T-helper 1 cell treated with Interleukin-12 subunit alpha and Interleukin-12 subunit beta and Interleukin-4 antibody, amounts not matched to agents 30 ng/mL and 1 ng/mL, for 36 hours (primary cell): ENCODE results near the gene HCN3. TPM values are rescaled to one million over a fixed set of nuclear protein-coding genes. Genes with fewer than 3 reads are reported as not detected.
"Not testable (repeated sequence)": the region's sequence is repeated elsewhere in the genome, so short reads cannot be mapped to it uniquely, and the experiment has no call there.

Experiments used
- intact Hi-C: fragments of 100-400 bp; cut with micrococcal nuclease; formaldehyde crosslinking; loops from one replicate; pipeline ENCODE4 v1.15.1; 2024
- total RNA-seq: library from RNA; stranded (reverse); gene quantifications from 2 replicates; pipeline ENCODE4 v1.2.3, GENCODE V29; 2022

The HCN3 gene
- total RNA-seq, 1 donor from 2014 or later: 2.5 TPM

DNA sequence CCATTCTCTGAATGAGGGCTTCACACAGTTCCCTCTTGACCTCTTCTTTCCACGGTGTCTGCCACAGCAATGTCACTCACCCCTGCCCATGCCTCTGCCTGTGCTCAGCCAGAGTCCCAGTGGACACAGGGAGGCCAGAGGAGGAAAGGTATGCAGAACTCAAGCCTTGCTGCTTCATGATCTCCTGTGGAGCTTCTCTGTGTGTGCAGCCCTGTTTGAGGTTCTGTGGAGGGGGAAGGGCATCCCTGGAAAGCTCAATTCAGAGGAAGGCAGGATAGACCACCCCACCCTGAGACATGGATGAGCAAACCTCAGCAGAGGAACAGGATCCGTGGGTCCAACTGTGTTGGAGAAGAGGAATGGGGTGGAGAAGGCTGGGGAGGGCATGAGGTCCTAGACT is 2.0 kb downstream of the HCN3 start:
- intact Hi-C loops: loop anchor here (10.0 kb wide), 2 partner anchors 286 to 776 kb away; partner anchors contain the start of genes ASH1L, LAMTOR2 and UBQLN4

DNA sequence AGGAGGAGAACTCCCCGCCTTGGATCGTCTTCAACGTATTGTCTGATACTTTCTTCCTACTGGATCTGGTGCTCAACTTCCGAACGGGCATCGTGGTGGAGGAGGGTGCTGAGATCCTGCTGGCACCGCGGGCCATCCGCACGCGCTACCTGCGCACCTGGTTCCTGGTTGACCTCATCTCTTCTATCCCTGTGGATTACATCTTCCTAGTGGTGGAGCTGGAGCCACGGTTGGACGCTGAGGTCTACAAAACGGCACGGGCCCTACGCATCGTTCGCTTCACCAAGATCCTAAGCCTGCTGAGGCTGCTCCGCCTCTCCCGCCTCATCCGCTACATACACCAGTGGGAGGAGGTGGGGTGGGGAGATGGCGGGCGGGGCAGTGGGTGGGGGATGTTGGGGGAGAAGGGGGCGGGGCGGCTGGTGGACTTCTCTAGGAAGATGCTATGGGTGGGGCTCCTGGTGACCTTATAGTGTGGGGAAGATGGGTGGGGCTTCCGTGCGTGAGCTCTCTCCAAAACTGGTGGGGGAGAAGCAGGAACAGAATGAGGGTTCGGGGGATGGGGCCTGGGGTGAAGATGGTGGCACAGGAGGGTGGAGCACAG is 5.3 kb downstream of the HCN3 start:
- intact Hi-C loops: no loop called here

DNA sequence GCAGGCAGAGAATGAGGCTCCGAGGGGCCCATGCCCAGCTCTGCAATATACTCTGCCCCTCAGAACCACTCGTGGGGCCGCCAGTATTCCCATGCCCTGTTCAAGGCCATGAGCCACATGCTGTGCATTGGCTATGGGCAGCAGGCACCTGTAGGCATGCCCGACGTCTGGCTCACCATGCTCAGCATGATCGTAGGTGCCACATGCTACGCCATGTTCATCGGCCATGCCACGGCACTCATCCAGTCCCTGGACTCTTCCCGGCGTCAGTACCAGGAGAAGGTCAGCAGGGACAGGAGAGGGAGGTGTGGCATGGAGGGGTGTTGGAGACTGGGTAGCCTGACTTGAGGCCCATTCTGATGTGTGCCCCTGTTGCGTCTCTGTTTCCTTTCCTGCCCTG is 7.2 kb downstream of the HCN3 start:
- intact Hi-C loops: no loop called here

DNA sequence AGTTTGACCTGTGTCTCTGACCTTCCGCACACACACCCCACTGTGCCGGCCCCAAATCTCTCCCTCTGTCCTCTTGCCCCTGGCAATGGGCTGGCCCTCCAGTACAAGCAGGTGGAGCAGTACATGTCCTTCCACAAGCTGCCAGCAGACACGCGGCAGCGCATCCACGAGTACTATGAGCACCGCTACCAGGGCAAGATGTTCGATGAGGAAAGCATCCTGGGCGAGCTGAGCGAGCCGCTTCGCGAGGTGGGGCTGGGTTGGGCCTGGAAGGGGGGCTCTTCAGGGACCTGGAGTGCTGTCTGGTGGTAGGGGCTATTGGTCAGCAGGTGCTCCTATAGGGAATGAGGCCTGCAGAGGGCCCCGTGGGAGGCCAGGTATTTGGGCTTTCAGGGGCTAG is 7.8 kb downstream of the HCN3 start:
- intact Hi-C loops: no loop called here

DNA sequence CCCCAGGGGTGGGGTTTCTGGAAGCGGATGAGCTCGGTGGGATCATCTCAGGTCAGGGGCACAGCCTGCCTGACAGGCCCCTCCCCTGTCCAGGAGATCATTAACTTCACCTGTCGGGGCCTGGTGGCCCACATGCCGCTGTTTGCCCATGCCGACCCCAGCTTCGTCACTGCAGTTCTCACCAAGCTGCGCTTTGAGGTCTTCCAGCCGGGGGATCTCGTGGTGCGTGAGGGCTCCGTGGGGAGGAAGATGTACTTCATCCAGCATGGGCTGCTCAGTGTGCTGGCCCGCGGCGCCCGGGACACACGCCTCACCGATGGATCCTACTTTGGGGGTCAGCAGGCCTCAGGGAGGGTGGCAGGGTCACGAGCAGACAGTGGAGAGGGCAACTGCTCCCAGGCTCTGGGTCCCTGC is 8.4 kb downstream of the HCN3 start:
- intact Hi-C loops: no loop called here

DNA sequence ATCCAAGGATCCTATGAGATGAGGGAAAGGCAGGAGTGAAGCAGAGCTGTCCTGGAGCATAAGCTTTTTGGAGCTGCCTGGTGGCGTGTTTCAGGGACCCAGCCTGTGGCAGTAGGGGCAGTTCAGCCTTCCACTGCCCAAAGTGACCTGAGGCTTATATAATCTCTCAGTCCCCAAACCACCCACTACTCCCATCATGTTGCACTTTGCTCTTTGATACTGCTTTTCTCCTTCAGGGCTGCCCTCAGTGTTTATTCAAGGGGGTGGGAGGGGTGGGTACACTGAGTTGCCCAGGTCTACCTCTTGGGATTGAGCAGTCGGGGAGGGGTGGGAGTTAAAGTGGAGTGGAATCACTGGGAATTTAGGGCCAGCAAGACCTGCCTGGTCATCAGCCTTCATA is 9.3 kb downstream of the HCN3 start:
- intact Hi-C loops: no loop called here

DNA sequence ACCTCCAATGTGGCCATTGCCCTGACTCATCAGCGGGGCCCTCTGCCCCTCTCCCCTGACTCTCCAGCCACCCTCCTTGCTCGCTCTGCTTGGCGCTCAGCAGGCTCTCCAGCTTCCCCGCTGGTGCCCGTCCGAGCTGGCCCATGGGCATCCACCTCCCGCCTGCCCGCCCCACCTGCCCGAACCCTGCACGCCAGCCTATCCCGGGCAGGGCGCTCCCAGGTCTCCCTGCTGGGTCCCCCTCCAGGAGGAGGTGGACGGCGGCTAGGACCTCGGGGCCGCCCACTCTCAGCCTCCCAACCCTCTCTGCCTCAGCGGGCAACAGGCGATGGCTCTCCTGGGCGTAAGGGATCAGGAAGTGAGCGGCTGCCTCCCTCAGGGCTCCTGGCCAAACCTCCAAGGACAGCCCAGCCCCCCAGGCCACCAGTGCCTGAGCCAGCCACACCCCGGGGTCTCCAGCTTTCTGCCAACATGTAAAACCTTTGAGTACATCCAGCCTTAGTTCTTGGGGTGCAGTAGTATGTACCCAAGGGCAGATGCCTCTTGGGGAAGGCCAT is 10.8 kb downstream of the HCN3 start:
- intact Hi-C loops: no loop called here

DNA sequence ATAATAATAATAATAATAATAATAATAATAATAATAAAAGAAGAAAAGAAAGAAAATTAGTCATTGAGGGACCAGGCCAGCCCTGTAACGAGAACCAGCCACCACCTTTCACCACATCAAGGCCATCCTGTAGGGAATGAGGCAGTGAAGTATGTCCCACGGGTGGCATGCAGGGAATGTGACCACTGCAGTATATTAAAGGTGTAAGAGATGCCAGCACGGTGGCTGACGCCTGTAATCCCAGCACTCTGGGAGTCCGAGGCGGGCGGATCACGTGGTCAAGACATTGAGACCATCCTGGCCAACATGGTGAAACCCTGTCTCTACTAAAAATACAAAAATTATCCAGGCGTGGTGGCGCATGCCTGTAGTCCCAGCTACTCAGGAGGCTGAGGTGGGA is 13.7 kb downstream of the HCN3 start:
- intact Hi-C loops: not testable (repeated sequence)

DNA sequence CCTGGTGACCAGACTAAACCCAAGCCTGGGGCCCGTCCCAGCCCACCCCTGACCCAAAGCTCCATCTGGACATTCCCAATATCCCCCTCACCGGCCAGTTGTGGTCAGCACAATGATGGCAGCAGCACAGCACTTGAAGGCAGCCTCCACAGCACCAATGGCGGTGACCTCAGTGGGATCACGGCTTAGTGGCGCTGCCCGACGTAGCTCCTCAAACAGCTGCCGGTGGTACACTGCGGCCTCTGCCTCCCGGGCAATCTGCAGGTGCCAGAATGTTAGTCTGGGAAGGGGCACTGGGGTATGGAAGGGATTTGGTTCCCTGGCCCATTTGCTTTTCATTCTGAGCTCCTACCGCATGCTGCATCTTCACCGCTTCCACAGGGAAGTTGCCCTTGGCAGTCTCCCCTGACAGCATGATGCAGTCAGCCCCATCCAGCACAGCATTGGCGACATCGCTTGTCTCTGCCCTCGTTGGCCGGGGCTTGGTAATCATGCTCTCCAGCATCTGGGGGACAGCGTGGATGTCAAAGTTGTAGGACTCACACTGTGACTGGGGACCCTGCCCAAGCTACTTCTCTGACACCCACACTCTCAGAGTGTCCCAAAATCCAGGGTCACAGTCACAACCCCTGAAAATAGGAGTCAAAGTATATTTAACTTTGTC is 16.0 kb downstream of the HCN3 start:
- intact Hi-C loops: no loop called here

DNA sequence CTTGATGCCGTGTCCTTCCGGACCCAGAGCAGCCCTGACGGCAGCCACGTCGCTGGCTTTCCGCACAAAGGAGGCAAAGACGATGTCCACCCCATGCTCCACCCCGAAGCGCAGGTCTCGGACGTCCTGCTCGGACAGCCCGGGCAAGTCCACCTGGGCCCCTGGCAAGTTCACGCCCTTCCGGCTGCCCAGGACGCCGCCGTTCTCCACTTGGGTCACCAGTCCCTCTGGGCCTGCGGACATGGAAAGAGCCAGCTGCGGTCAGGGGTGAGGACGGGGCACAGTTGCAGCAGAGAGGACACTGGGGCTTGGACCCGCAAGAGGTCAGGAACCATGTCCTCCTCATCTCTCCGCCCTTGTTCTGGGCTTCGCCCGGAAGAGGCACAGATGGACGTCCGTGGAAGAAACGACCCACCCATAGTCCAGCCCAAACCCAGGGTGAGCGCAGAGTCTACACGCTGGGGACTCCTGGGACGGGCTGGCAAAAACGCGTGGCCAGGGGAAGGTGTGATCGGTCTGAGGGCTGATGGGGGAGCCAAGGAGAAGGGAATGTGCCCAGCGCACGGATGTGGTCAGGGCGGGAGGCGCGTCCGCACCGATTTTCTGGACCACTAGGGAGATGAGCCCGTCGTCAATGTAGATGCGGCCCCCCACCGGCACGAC is 17.4 kb downstream of the HCN3 start:
- intact Hi-C loops: no loop called here

DNA sequence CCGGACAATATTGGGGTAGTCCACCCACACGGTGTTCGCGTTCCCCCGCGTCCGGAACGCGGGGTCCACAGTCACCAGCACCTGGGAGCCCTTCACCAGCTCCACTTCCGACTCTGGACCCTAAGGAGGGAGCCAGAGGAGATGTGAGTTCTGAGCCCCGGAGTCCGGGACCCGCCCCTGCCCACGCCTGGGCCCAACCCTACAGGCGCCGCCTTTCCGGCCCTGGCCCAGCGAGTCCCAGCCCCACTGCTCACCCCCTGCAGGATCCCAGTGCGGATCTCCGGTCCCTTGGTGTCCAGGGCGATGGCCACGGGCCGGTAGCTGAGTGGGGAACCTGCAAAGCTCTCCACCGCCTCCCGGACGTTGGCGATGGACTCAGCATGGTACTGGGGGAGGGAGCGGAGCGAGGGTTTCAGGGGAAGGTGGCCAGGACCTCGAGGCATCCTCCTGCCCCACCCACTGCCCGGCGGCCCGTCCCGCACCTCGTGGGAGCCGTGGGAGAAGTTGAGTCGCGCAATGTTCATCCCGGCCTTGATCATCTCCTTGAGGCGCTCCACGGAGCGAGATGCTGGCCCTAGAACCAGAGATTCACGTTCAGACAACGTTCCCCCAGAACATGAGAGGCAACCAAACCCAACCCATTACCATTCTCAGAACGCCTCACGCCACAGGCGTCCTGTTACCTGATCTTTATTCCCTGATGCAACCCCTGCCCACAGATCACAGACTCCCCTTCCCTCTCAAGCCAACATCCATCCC is 18.1 kb downstream of the HCN3 start:
- intact Hi-C loops: no loop called here

DNA sequence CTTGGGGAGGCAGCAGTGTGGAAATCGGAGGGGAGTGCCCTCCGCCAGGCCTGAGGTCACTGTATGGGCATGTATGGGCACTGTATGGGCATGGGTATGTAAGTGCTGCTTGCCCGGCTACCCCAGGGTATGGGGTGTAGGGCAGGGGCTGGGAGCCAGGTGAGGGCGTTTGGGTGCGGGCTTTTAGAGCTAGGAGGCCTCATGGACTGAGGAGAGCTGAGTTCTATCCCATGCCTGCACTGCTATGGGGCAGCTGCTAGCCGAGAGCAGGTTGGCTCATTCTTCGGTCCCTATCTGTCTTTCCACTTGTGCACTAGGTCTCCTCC is 18.6 kb downstream of the HCN3 start:
- intact Hi-C loops: no loop called here

DNA sequence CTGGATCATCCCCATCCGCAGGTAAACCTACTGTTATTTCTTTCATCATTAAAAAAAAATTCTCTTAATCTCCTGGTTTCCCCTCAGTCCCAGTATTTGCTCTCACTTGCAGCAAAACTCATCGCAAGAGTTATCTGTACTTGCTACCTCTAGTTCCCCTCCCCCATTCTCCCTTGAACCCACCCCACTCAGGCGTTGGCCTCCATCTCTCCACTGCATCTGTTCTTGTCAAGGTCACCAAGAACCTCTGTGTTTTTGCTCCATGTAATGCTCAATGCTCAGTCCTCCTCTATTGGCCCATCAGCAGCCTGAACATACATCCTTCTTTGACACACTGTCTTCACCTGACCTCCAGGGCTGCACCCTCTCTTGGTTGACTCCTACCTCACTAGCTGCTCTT is 19.4 kb downstream of the HCN3 start:
- intact Hi-C loops: no loop called here

DNA sequence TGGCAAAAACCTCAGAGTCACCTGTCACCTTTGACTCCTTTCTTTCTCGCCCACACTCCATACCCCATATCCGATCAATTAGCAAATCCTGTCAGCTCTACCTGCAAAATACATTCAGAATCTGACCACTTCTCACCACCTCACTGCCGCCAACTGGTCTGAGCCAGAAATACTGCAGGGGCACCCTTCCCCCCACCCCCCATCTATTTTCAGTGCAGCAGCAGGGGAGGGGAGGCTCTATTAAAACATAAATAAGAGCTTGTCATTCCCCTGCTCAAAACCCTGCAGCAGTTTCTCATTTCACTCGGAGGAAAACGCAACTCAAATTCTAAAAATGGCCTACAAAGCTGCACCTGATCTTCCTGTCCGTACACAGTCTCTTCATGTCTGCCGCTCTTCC is 20.1 kb downstream of the HCN3 start:
- intact Hi-C loops: no loop called here

DNA sequence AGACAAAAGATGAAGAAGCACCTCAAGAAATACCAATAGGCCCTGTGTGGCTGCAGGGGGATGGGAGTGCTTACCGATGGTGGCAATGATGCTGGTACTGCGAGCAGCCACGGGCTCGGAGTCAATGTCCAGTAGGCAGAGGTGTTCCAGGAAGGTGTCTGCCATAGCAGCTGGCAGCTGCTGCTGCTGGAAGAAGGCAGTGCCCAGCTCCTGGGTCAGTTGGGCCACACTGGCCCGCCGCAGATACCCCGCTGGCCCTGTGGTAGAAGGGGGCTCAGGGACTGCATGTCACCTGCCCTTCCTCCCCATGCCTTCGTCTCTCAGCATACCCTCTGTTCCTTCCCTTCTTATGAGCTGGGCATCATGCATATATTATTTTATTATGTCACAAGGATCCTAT is 22.8 kb downstream of the HCN3 start:
- intact Hi-C loops: no loop called here

DNA sequence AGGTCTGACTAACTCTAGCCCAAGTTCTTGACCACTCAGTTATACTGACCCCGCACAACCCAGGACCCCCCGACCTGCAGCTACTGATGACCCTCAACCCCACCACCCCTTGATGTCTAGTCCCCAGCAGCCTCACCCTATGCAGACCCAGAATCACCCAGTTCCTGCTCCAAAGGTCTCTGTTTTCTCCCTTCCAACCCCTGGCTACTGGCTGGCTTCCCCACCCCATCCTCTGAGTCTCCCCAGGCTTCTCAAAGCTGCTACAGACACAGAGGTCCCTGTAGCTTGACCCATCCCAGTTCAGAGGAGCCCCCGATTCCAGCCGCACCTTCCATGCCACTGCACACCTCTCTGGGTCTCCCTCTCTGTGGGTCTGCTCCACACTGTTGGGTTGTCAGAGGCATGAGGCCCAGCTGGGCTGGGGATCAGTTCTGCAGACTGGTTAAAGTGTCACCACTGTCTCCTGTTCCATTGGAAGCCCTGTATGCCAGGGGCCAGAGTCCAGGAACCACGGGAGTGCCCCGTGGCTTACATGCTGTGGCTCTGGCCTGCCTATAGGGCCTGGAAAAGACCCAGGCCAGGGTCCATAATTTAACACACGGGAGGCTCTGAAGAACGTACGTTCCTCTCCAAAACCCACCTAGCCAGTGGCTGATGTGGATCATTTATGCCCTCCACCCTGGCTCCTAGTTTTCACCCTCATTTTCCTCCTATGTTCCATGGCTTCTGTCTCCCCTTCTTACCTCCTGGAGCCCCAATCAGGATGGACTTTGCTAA is 23.5 kb downstream of the HCN3 start:
- intact Hi-C loops: no loop called here

DNA sequence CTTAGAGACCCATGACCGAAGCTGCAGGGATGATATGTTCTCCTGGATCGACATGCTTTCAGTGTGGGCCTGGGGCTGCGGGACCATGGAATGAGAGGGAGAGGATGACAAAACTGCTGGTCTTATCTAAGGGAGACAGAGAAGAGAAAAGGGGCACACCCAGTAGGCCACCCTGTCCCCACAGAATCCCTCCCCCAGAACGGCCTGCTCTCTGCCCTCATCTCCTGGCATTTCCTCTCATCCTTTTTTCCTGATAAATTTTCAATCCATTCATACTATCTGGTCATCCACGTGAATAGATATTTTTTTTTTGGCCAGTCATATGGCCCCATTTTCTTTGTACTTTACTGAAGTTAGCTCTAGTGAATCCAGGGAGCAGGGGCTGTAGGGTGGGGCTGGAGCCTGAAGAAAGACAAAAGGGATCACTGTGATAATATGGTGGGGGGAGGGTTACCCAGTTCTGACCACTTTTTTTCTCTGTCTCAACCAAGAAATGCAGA is 24.1 kb downstream of the HCN3 start, which contains the start of gene PKLR:
Gene PKLR (minus strand): TSS at position 97 of the 500 bp plus-strand sequence. CDS start 43 bp downstream, at position 54.
- intact Hi-C loops: no loop called here

DNA sequence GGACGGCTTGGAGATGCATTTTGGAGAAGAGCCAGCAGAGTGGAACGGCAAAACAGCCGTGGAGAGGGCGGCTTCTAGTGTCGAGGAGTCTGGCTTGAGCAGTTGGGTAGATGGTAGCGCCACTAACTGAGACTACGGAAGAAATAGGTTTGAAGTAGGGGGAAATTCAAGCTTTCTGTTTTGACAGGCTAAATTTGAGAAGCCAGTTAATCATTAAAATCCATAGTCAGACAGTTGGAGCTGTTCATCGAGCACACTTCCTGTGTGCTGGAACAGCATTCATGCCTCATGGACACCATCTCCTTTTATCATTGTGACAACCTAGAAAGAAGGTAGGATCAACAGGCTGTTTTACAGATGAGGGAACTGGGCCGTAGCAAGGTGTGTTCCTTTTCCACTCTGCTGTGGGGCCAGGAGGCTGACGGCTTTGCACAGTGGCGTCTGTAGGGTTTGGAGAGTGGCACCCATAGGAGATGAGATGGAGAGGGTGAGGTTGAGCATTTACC is 27.3 kb downstream of the HCN3 start:
- intact Hi-C loops: loop anchor here (5.0 kb wide), 1 partner anchor 258 kb away; the partner anchor contains the start of gene ASH1L

DNA sequence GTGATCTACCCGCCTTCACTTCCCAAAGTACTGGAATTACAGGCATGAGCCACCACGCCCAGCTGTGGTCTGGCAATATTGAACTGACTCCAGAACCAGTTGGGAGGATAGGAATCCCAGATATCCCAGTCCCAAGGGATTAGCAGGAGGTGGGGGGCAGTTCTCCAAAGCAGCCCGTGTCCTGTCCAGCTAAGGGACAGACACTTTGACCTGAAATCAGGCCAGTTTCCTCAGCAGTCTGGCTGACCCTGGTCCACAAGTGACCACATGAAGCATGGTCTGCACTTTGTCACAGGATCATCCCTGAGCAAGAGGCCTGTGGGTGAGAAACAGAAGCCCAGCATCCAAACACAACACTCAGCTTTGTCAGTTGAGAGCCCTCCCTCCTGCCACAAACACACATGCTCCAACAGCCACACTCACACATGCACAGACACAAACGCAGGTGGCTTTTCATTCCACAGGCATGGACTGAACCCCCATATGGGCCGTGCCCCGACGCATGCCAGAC is 28.7 kb downstream of the HCN3 start:
- intact Hi-C loops: loop anchor here (5.0 kb wide), 1 partner anchor 256 kb away; the partner anchor contains the start of gene ASH1L

DNA sequence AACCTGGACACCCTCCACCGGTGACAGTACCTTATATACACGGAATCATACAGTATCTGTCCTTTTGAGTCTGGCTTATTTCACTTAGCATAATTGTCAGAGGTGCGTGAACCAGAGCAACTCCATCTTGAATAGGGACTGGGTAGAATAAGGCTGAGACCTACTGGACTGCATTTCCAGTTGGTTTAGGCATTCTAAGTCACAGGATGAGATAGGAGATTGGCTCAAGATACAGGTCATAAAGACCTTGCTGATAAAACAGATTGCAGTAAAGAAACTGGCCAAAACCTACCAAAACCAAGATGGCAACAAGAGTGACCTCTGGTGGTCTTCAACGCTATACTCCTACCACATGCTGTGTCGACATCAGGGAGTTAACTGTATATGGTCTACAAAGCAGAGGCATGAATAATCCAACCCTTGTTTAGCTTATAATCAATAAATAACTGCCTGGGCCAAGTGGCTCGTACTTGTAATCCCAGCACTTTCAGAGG is 30.0 kb downstream of the HCN3 start:
- intact Hi-C loops: loop anchor here (5.0 kb wide), 1 partner anchor 255 kb away; the partner anchor contains the start of gene ASH1L
